GM23338 (cell line): ENCODE data around the gene TCEA2.

ENCODE experiments used
- CTCF ChIP-seq, 2 experiments: fragments of 200-600 bp in 1 of 2; sonication (generic) in 1 of 2; conservative IDR thresholded peaks; 2 replicates each; pipeline versions ENCODE4 v1.5.1 to v1.6.1; 2016 to 2017; ENCODE audit warnings: antibody characterized with exemption in 2 of 2, low read depth in 2 of 2, mild to moderate bottlenecking in 2 of 2, moderate library complexity in 1 of 2
- POLR2AphosphoS5 ChIP-seq: IDR thresholded peaks from 2 replicates; pipeline ENCODE4 v1.6.1; 2016; ENCODE audit warnings: antibody characterized with exemption, low read depth

GRCh38 chr20:64100566-64100888 is 37.5 kb downstream of the TCEA2 start:
- TF ChIP-seq CTCF (conservative IDR thresholded peaks at IDR 0.05; ENCODE audit: low read depth in 2 of 2) (no peak), POLR2AphosphoS5 (no peak)
